ENCODE data around the gene HOXD13. TPM values are rescaled to one million over a fixed set of nuclear protein-coding genes. Genes with fewer than 3 reads are reported as not detected.
A peak's percentile ranks its signal among the peaks of the same experiment; 100 is the strongest.

The HOXD13 gene
- total RNA-seq, 1 experiment from 2014 or later: 32.7 TPM

- ChIA-PET POLR2A (ENCODE audit: low non-redundant PET) (interaction anchor here (0.6 to 0.9 kb wide), 3 partner anchors 9 to 703 kb away, joined by 3 to 5 read pairs (median 4); no protein-coding TSS in a partner anchor), CTCF (interaction anchor here (0.7 kb wide), 1 partner anchor 20 kb away, joined by 3 read pairs; no protein-coding TSS in a partner anchor)
Observed at GRCh38 chr2:176106581-176107539, 14.3 kb downstream of the HOXD13 start, which contains the start of gene HOXD11. HOXD11 (plus strand) TSS chr2:176107280; CDS start chr2:176107356, 76 bp downstream.

GRCh38 chr2:176107731-176108181 is 15.2 kb downstream of the HOXD13 start:
- CTCF ChIA-PET: interaction anchor here (0.7 kb wide), 1 partner anchor 10 kb away, joined by 7 read pairs; no protein-coding TSS in a partner anchor

More at GRCh38 chr2:176106581-176107539, 14.3 kb downstream of the HOXD13 start, which contains the start of gene HOXD11:
- peaks cover 30% of the 10 kb centered on the region for H3K36me3 ChIP-seq (ENCODE audit: insufficient read depth, low read length, poor library complexity, severe bottlenecking)
- TF ChIP-seq EZH2 (IDR thresholded peaks at IDR 0.05; ENCODE audit: borderline replicate concordance, low read depth, low read length, poor library complexity, severe bottlenecking) (no peak), CTCF (conservative IDR thresholded peaks at IDR 0.05; ENCODE audit: low read depth, low read length) (no peak)
- H3K9me3 ChIP-seq (ENCODE audit: low read depth, low read length, poor library complexity, severe bottlenecking): no peaks in the 10 kb centered on the region
- peaks cover 17% of the 10 kb centered on the region for H3K4me1 ChIP-seq (ENCODE audit: insufficient read depth, low read length, poor library complexity, severe bottlenecking)
- BruUV-seq (replicated peaks): no TSS peak
- peak within 1 kb of the TSS; percentile 73 for H3K4me3 ChIP-seq (ENCODE audit: low read depth, low read length, poor library complexity, severe bottlenecking)
- peak; percentile 94 for DNase-seq (ENCODE audit: low spot score)
- intact Hi-C loops (cut with micrococcal nuclease; ENCODE audit: unreplicated experiment): no loop called here
- peak within 1 kb of the TSS; percentile 94 for H3K27ac ChIP-seq (ENCODE audit: low read depth, low read length, poor library complexity, severe bottlenecking)
- H3K27me3 ChIP-seq (replicated peaks; ENCODE audit: insufficient read depth, low read depth, low read length, poor library complexity): no peaks in the 10 kb centered on the region

GRCh38 chr2:176109192-176109901 is 16.8 kb downstream of the HOXD13 start:
- Histone ChIP-seq H3K36me3 (ENCODE audit: insufficient read depth, low read length, poor library complexity, severe bottlenecking) (peaks cover 54% of the 10 kb centered on the region), H3K27ac (ENCODE audit: low read depth, low read length, poor library complexity, severe bottlenecking) (peak overlapping the region; percentile 86), H3K4me3 (ENCODE audit: low read depth, low read length, poor library complexity, severe bottlenecking) (peak overlapping the region; percentile 73), H3K27me3 (replicated peaks; ENCODE audit: insufficient read depth, low read depth, low read length, poor library complexity) (no peaks in the 10 kb centered on the region), H3K4me1 (ENCODE audit: insufficient read depth, low read length, poor library complexity, severe bottlenecking) (peaks cover 3% of the 10 kb centered on the region), H3K9me3 (ENCODE audit: low read depth, low read length, poor library complexity, severe bottlenecking) (no peaks in the 10 kb centered on the region)
- POLR2A ChIA-PET (ENCODE audit: low non-redundant PET): interaction anchor here (0.6 kb wide), 1 partner anchor 562 kb away, joined by 3 read pairs; no protein-coding TSS in a partner anchor
- peak; percentile 56 for DNase-seq (ENCODE audit: low spot score)
- TF ChIP-seq EZH2 (IDR thresholded peaks at IDR 0.05; ENCODE audit: borderline replicate concordance, low read depth, low read length, poor library complexity, severe bottlenecking): no peak
- TF ChIP-seq CTCF (conservative IDR thresholded peaks at IDR 0.05; ENCODE audit: low read depth, low read length): no peak
- BruUV-seq (replicated peaks): TSS peak; percentile 29
- intact Hi-C loops (cut with micrococcal nuclease; ENCODE audit: unreplicated experiment): no loop called here
- CTCF ChIA-PET: interaction anchor here (0.7 kb wide), 1 partner anchor 669 kb away, joined by 4 read pairs; no protein-coding TSS in a partner anchor

More at GRCh38 chr2:176107731-176108181, 15.2 kb downstream of the HOXD13 start:
- peak; percentile 60 for DNase-seq (ENCODE audit: low spot score)
- no TSS peak for BruUV-seq (replicated peaks)
- no peaks in the 10 kb centered on the region for H3K27me3 ChIP-seq (replicated peaks; ENCODE audit: insufficient read depth, low read depth, low read length, poor library complexity)
- peak overlapping the region; percentile 86 for H3K27ac ChIP-seq (ENCODE audit: low read depth, low read length, poor library complexity, severe bottlenecking)
- intact Hi-C loops (cut with micrococcal nuclease; ENCODE audit: unreplicated experiment): no loop called here
- peaks cover 8% of the 10 kb centered on the region for H3K4me1 ChIP-seq (ENCODE audit: insufficient read depth, low read length, poor library complexity, severe bottlenecking)
- H3K9me3 ChIP-seq (ENCODE audit: low read depth, low read length, poor library complexity, severe bottlenecking): no peaks in the 10 kb centered on the region
- H3K36me3 ChIP-seq (ENCODE audit: insufficient read depth, low read length, poor library complexity, severe bottlenecking): peaks cover 38% of the 10 kb centered on the region
- H3K4me3 ChIP-seq (ENCODE audit: low read depth, low read length, poor library complexity, severe bottlenecking): peak overlapping the region; percentile 73
- POLR2A ChIA-PET (ENCODE audit: low non-redundant PET): no interaction called here
- no peak for TF ChIP-seq EZH2 (IDR thresholded peaks at IDR 0.05; ENCODE audit: borderline replicate concordance, low read depth, low read length, poor library complexity, severe bottlenecking)
